IMR-90 (cell line): ENCODE results near the gene EIF2S1.

ENCODE experiments used
- BHLHE40 ChIP-seq: fragments of 150-350 bp; IDR thresholded peaks from 2 replicates; pipeline ENCODE4 v1.6.1; 2016; ENCODE audit warnings: mild to moderate bottlenecking, low read depth, low read length
- POLR2A ChIP-seq: IDR thresholded peaks from 2 replicates; pipeline ENCODE4 v1.6.1; 2012; ENCODE audit warnings: mild to moderate bottlenecking, low read depth, low read length
- RAD21 ChIP-seq: IDR thresholded peaks from 2 replicates; pipeline ENCODE4 v1.6.1; 2012; ENCODE audit warnings: low read length, improper control_type of control experiment
- RFX5 ChIP-seq: IDR thresholded peaks from 2 replicates; pipeline ENCODE4 v1.8.0; 2012; ENCODE audit warnings: low read depth, mild to moderate bottlenecking, low read length, moderate library complexity
- SMC3 ChIP-seq: fragments of 150-350 bp; IDR thresholded peaks from 2 replicates; pipeline ENCODE4 v1.6.1; 2016; ENCODE audit warnings: low read depth, mild to moderate bottlenecking, antibody characterized with exemption, low read length, moderate library complexity
- TF ChIP-seq, protein P1 (sequence below): conservative IDR thresholded peaks from 2 replicates; pipeline ENCODE4 v1.5.1; 2012; ENCODE audit warnings: mild to moderate bottlenecking, low read depth, low read length, improper control_type of control experiment

DNA sequence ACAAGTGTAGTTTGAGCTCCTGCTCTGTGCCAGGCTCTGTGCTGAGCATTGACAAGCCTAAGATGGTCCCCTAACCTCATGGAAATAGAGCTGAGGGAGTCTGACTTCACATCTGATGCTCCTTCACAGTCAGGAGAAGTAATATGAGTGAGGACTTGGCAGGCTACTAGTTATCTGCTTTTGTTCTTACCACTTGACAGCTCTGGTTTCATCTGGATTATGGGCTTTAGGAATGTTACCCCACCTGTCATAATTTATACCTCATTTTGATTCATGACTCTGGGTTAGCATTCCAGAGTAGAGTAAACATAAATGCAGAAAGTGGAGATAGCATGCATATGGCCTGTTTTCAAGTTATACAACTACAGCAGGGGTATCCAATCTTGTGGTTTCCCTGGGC is 41.0 kb upstream of the EIF2S1 start:
- TF ChIP-seq POLR2A (no peak), RAD21 (no peak), SMC3 (no peak), BHLHE40 (no peak), RFX5 (no peak)
- TF ChIP-seq, protein P1, sequence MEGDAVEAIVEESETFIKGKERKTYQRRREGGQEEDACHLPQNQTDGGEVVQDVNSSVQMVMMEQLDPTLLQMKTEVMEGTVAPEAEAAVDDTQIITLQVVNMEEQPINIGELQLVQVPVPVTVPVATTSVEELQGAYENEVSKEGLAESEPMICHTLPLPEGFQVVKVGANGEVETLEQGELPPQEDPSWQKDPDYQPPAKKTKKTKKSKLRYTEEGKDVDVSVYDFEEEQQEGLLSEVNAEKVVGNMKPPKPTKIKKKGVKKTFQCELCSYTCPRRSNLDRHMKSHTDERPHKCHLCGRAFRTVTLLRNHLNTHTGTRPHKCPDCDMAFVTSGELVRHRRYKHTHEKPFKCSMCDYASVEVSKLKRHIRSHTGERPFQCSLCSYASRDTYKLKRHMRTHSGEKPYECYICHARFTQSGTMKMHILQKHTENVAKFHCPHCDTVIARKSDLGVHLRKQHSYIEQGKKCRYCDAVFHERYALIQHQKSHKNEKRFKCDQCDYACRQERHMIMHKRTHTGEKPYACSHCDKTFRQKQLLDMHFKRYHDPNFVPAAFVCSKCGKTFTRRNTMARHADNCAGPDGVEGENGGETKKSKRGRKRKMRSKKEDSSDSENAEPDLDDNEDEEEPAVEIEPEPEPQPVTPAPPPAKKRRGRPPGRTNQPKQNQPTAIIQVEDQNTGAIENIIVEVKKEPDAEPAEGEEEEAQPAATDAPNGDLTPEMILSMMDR = no peak
